HG03097 (cell line): ENCODE results near the gene ACYP1.

Experiments used
- ATAC-seq: cut with Tn5 transposase; IDR thresholded peaks from one replicate; pipeline ENCODE4 v1.9.1; 2021; ENCODE audit not compliant: unreplicated experiment, low FRiP score

ACYP1 gene

GRCh38 chr14:75044322-75044721 is 19.5 kb downstream of the ACYP1 start:
- ATAC-seq, result no peak

DNA sequence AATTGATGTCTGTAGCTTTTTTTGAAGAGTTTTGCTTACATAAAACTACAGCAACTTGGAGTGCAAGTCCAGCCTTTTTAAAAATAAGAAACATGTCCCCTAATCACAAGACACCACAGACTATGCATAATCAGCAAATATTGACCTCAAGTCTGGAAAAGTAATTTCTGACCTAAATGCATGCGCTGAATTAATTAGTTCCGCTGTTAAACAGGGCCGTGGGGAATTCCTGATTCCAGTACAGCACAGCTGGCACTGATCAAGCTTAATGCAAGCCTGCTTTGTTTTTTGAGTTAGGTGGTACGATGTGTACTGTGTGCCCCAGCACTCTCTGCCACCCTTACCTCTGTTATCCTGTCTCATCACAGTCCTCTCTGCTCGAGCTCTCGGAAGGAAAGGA is 21.8 kb downstream of the ACYP1 start:
- no peak for ATAC-seq

GRCh38 chr14:75041613-75042012 is 22.2 kb downstream of the ACYP1 start:
- ATAC-seq, result no peak

GRCh38 chr14:75040959-75041358 is 22.9 kb downstream of the ACYP1 start:
- no peak for ATAC-seq

GRCh38 chr14:75040507-75040906 is 23.3 kb downstream of the ACYP1 start:
- no peak for ATAC-seq

DNA sequence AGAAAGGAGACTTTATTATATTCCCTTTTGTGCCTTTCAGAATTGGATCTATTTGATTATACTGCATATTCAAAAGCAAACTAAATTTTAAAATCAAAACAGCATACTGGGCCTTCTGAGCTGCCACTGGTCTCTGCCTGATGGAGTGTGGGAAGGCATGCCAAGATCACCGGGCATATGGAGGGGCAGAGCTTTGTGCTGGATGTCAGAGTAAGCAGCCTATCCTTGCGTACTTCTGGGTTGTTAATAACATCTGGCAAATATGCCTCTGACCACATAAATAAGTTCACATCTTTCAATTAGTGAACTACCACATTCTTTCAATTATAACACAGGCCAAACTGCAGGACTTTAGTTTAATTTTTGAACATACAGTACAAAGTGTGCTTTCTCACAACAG is 30.9 kb downstream of the ACYP1 start:
- ATAC-seq, result no peak

GRCh38 chr14:75030147-75030546 is 33.7 kb downstream of the ACYP1 start:
- no peak for ATAC-seq

DNA sequence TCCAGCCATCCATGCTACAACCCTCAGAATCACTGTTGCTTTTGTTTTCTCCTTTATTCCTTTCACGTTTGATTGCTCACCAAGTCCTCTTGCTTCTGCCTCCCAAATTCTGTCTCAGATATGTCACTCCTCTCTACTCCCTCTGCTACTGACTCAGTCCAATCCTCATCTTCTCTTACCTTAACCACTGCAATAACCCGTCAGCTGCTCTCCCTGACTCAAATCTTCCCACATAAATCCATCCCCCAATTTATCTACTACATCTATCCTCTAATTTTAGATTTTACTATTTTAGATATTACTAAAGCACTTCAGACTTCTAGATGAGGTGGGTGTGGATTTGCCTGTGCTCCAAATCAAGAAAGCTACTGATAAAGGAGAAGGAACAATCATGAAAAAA is 37.9 kb downstream of the ACYP1 start:
- ATAC-seq, result no peak

- ATAC-seq, result no peak
Observed at GRCh38 chr14:75025082-75025481, 38.7 kb downstream of the ACYP1 start.

DNA sequence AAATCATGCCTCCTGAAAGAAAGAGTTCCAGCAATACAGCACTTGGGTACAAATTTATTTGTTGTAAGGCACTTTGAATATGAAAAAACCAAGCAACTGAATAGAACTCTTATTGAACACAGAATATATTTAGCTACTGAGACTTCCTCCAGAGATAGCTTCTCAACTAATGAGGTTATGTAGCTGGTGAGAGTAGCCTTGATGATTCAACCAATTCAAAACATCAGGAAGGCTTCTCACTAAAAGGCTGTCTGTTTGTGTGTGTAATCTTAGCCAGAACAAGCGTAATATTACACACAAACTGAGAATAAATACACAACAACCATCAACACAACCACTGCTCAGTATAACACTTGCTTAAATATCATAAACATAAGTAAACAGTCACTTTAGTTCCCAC is 40.7 kb downstream of the ACYP1 start:
- no peak for ATAC-seq

DNA sequence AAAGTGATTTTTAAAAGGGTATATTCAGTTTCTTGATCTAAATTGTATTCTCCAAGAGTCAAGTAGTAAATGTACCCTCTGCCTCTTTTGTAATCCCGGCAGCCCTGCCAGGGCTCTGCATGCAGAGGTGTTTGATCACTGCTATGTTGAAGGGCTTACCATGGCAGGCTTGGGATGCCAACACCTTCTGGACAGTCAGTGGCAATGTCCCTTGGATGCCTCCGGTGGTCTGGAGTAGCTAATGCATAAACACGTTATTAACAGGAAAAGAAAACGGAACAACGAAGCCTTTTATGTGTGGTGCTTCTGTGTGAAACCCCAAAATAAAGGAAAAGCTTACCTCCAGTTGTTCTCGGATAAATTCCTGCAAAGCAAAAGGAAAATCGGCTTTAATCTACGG is 41.2 kb downstream of the ACYP1 start:
- ATAC-seq, result no peak

GRCh38 chr14:75018694-75019093 is 45.1 kb downstream of the ACYP1 start:
- ATAC-seq, result no peak

- ATAC-seq, result no peak
Observed at GRCh38 chr14:75016815-75017214, 47.0 kb downstream of the ACYP1 start.

DNA sequence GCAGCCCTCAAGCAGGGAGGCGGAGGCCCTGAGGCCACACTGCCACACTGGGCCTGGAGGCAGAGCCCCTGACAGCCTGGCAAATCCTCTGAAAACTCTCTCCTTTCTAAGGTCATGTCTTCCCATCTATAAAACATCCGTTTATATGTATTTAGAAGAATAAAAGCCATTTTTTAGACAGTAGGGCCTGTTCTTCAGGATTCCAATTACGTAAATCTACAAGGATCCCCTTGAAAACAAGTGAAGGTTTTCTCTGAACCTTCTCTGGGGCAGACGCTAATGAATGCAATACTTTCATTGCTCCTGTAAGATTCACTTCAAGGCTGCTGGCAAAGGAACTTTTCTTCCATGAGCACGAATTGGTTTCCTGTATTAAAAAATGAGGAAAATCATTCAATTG is 48.3 kb downstream of the ACYP1 start:
- no peak for ATAC-seq

GRCh38 chr14:75013290-75013689 is 50.5 kb downstream of the ACYP1 start:
- ATAC-seq, result no peak

DNA sequence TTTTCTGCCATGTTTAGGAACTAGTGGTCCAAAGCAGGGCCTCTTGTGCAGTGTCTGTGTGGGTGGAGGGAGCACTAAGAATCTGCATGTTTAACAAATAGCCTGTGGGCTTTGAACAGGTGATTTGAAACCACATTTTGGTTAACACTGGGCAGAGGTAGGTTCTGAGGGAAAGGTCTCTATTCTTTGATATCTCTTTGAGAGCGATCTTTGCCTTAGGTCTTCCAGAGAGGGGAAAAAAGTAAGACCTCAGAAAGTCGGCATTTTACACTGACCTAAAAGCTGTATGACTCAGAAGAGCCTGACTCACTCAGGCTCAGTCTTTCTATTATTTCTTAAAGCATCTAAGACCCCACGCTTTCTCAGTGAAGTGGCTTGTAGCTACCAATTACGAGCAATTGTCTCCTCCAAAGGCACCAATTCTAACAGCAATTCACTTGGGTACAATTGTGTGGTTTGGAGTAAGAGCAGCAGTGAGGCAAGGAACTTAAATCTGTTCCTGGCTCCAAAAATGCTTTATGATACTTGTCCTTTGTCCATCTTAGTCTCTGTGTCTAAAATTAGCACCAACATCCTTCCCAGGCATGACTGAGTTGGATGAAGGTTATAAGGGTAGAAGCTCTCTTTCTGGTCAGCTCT is 52.3 kb downstream of the ACYP1 start:
- no peak for ATAC-seq

- ATAC-seq, result no peak
Observed at GRCh38 chr14:75010472-75011093, 53.2 kb downstream of the ACYP1 start.

- no peak for ATAC-seq
Observed at GRCh38 chr14:75009176-75009575, 54.6 kb downstream of the ACYP1 start.

GRCh38 chr14:75005357-75005756 is 58.5 kb downstream of the ACYP1 start:
- ATAC-seq, result no peak

DNA sequence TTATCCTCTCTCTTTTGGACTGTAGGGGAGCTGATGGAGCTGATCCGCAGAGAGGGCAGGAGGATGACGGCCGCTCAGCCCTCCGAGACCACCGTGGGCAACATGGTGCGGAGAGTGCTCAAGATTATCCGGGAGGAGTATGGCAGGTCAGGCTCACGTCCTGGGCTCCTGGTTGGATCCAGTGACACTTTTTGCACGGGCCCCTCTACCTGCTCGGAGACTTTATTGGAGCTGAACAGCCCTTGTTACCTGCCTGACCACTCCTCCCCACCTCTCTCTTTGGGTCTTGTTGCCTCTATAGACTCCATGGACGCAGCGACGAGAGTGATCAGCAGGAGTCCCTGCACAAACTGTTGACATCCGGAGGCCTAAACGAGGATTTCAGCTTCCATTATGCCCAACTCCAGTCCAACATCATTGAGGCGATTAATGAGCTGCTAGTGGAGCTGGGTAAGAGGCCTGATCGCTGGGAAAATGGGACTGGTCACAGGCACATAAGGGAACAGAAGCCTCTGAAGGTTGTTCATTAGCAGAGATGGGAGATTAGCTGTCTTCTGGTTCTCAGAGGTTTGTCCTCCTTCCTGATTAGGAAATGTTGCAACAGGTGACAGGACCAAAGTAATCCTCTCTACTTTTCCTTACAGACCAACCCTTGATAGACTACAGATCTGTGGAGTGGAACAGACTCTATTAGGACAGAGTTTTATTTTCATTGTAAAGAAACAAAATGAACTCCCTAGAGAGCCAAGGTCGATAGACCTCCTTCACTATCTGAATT is 60.4 kb downstream of the ACYP1 start:
- no peak for ATAC-seq
